NOMO-1 treated with DMSO at 0.1 percent for 48 hours (cell line): ENCODE measurements around the gene HOXB9.

Experiments used
- DNase-seq: peaks from one replicate; lab custom pipeline; 2025; ENCODE audit not compliant: unreplicated experiment; lab: John Stamatoyannopoulos, UW

HOXB9 gene

DNA sequence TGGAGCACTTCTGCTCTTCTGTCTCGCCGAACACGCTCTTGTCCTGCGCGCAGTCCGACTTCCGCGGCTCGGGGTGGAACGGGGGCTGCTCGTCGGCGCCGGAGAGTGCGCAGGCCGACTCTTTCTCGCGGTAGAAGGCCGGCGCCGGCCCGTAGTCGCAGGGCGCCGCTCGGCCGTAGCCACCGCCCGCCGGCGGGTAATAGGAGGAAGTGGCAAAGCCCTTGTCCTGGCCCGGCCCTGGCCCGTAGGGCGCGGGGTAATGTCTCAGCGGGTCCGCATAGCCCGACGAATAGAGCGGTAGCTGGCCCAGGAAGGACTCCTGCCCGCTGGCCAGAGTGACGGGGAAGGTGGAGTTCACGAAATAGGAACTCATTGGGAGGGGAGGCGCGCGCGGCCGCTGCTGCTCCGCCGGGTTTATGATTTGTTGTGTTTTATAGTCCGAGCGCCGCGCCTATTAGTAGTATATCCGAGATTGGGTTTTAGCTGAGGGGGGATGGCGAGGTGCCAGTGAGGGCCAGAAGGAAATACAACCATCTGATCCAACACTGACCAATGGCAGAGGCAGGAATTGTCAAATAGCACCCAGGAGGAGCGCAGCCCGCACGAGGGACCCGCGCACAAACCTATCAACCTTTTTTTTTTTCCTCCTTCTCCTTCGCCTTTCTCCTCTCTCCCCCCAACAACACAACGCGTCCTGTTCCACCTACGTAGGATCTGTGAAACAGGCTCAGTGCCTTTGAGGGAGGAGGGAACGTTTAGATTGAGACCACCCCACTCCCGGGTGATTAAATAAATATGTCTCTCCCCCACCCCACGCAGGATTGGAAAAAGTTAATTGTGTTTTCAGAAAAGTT, 28.2 kb downstream of the HOXB9 start:
- DNase-seq, result peak; percentile 54

DNA sequence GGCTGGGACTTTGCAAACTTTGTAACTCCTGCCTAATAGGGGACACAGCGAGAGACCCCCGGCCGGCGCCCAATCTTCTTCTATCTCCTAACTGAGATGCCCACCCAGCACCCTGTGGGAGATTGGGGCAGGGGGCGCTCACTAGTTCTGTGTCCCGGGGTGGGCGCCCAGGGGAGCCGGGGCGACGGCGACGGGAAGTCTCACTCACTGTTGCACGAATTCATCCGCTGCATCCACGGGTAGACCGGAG, 28.7 kb downstream of the HOXB9 start:
- no peak for DNase-seq

GRCh38 chr17:48596735-48597527, 29.2 kb downstream of the HOXB9 start:
- no peak for DNase-seq

DNA sequence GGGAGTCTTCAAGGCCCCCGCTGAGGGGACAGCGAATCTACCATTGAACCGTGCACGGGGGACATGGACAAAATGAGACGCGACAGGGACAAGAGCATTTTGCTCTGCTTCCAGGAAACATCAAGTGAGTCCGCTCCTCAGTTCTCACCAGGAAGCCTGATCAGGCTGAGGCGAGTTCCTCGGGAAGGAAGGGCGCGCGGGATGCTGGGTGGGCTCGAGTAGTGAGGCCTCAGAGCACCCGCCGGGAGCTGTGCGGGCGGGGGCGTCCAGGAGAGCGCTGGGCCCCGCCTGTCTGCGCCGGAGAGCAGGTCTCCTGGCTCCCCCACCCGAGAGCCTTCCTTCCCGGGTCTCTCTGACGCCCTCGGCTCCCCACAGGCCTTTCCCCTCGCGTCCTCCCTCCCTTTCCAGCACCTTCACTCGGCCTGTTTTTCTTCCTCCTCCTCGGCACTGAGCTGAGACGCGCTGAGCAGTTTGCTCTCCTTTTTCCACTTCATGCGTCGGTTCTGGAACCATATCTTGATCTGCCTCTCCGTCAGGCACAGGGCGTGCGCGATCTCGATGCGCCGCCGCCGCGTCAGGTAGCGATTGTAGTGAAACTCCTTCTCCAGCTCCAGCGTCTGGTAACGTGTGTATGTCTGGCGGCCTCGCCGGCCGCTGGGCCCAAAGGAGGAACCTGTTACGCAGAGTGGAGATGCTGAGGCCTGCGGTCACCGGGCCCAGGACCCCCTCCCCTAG, 30.0 kb downstream of the HOXB9 start:
- no peak for DNase-seq

DNA sequence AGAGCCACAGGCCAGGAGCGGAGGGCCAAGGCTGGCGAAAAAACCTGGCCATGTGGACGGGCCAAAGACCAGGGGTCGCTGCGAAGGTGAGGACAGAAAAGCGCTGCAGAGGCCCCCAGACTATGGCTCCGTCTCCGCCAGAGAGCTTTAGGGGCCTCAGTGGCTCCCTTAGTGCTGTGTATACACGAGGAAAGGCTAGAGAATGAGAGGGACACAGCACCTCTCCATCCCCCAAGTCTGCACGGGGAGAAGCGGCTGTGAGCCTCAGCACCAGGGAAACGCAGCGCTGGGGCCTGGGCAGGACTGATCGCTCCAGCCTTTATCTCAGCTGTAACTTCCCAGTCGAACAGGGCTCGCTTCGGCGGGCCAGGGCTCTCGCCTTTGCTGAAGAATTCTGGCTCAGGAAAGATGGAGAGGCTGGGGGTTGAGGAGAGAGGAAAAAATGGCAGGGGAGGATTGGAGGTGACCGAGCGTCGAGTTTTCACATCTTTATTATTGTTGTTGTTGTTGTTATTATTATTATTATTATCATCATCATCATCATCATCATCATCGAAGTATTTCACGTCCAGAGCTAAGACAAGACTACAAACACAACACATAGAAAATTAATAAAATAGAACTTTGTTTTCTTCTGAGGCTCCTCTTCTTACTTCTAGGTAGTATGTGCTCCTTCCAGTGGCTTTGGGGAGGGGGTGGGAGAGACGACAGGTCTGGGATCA, 30.7 kb downstream of the HOXB9 start:
- no peak for DNase-seq

DNA sequence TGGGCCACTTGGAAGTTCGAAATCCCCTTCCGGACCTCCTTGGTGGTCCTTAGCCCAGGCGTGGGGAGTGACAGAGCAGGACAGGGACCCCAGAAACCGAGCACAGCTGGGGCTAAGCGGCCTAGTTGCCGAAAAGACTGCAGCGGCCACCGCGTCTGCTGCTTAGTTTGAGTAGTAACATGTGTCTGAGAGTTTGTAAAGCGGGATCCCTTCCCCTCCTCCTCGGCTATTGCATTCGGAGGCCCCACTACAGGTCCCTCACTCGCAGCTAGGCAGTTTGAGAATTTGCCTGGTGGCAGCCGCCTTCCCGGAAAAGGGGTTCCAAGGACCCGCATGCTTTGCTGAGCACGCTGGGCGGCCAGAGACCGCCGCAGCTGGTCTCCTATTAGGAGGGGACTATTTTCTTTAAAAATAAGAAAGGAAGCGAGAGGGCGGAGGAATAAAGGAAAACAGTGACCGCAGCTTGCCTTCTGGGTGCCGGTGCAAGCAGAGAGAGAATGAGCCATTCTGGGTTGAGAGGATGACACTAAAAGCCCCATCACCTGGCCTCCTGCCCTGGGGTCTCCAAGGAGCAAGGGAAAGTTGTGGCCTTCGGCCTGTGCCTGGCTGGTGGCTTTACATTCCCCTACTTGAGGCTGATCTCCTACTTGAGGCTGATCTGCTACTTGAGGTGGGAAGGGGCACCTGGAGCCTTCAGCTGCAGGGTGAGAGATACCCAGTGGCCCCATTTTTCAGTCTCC, 31.4 kb downstream of the HOXB9 start:
- no peak for DNase-seq

GRCh38 chr17:48593840-48594537, 32.2 kb downstream of the HOXB9 start:
- peak; percentile 71 for DNase-seq

- peak; percentile 20 for DNase-seq
These were observed 32.9 kb downstream of the HOXB9 start, which contains the start of gene HOXB5 for GRCh38 chr17:48593126-48593829. Gene HOXB5 (minus strand): TSS chr17:48593779. CDS start chr17:48593682, 97 bp downstream.

- DNase-seq, result no peak
These were observed 33.6 kb downstream of the HOXB9 start for GRCh38 chr17:48592577-48592976.

DNA sequence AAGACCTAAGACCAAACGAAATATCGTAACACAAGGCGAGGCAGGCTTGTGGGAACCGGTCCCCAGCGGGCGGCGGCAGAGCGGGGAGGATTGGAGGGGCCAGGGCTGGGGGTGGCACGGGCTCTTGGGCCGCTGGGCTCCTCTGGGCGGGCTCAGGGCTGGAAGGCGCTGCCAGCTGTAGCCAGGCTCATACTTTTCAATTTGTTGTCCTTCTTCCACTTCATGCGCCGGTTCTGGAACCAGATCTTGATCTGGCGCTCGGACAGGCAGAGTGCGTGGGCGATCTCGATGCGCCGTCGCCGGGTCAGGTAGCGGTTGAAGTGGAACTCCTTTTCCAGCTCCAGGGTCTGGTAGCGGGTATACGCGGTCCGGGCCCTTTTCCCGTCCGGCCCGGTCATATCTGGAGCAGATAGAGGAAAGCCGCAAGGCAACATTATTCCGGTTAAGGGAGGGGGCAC, 34.1 kb downstream of the HOXB9 start:
- no peak for DNase-seq

GRCh38 chr17:48591255-48592056, 34.7 kb downstream of the HOXB9 start:
- no peak for DNase-seq

DNA sequence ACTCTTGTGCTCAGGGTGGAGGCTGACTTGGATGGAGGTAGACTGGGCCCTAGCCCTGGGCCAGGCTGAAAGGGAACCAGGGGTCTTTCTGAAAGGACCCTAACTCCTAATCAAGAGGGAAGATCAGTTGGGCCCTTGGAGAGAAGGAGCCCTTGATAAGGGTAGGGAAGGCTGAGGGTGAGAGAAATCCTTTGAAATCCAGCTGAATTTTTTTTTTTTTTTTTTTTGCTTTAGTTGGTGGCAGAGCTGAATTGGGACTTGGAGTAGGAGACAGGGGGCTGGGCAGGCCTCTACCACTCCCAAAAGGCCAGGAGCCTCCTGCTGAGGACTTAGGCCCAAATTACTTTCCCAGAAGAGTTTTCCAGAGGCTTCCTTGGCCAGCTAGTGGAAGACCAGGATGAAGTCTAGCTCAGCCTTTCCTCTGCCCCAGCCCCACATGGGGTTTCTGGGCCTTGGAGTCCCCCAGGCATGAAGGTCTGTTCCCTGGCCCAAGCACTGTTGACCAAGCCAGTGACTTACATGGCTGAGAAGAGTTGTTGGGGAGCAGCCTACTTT, 35.5 kb downstream of the HOXB9 start:
- DNase-seq, result no peak

GRCh38 chr17:48589831-48590606, 36.1 kb downstream of the HOXB9 start, which contains the start of gene HOXB3:
Gene HOXB3 (minus strand): TSS chr17:48590241. CDS start chr17:48552474, 37,767 bp downstream.
- no peak for DNase-seq

DNA sequence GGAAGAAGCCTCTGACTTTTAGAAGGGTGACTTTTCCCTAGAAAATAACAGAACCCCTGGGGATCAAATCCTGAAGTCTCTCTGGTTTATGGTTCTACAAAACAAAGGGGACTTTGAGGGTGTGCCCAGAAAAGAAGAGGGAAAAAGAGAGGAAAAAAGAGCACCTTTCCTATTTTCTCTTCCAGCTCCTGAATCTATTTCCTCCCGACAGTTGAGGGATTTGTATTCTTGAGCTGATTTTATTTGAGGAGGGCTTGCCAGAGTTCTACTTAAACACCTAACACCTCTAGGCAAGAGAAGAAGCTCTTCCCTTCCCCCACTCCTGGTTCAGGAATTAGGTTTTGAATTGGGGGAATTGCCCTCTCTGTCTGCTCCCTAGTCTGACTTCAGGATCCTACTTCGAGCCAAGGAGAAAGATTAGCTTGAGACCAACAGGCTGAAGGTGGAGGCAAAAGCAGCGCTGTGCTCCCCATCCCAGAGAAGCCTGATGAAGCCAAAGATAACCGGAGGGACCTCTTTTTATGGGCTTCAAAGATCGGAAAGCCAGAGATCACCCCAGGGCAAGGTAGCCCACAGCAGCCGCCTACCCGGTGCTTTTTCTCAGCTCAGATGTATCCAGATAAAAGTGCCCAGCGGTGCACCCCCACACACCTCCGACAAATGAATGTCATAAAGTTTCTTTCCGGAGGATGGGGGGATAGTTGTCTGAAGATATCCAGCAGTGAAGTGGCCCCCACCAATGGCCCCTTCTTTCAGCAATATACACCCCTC, 36.9 kb downstream of the HOXB9 start:
- no peak for DNase-seq

- DNase-seq, result no peak
These were observed 37.6 kb downstream of the HOXB9 start for GRCh38 chr17:48588528-48588927.

GRCh38 chr17:48588074-48588415, 38.1 kb downstream of the HOXB9 start:
- no peak for DNase-seq
